ENCODE measurements around the gene SLC3A2. TPM values are rescaled to one million over a fixed set of nuclear protein-coding genes. Genes with fewer than 3 reads are reported as not detected.

Gene SLC3A2
- total RNA-seq, 2 experiments from 2014 or later, result 443 to 455 TPM

DNA sequence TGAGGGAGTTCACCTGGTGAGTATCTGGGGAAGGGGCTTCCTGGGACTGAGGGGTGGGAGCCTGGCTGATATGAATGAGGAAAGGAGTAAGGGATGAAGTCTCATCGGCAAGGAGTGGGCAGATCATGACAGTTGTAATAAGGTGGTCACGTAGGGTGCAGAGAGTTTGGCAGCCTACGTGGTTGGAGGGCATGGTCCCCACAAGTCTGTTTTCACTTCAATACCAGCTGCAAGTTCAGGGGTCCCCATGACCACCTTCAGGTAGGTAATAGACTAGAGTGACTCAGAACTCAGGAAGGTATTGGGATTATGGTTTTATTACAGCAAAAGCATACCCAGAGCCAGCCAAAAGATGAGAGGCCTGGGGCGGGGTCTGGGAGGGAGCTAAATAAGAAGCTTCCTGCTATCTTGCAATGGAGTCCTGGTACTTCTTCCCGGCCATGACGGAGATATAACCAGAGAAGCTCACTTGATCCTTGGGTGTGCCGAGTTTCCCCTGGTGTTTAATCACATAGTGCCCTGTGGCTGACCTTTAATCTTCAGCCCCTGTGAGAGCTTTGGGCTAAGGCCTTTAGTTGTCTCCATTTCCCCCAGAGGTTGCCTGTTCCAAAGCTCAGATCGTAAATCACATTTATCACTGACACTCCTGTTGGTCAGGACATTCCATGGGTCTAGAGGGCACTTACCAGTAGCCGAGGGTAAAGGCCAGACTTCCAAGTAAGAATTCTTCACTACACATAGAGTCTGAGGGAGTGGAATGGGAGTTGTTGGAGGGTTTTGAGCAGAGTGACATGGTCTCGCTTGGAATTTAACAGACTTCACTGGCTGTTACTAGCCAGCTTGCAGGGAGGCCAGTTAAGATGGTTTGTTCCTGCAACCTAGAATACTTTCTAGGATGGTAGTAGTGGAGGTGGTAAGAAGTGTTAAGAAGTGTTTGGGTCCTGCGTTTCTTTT, 9.1 kb downstream of the SLC3A2 start:
- ChIA-PET POLR2A (interaction anchor here (1.6 kb wide), 1 partner anchor 9 kb away, joined by 6 read pairs; no protein-coding TSS in a partner anchor), CTCF (interaction anchor here (0.8 to 1.0 kb wide), 2 partner anchors 8 to 16 kb away, joined by 3 to 4 read pairs; no protein-coding TSS in a partner anchor)

DNA sequence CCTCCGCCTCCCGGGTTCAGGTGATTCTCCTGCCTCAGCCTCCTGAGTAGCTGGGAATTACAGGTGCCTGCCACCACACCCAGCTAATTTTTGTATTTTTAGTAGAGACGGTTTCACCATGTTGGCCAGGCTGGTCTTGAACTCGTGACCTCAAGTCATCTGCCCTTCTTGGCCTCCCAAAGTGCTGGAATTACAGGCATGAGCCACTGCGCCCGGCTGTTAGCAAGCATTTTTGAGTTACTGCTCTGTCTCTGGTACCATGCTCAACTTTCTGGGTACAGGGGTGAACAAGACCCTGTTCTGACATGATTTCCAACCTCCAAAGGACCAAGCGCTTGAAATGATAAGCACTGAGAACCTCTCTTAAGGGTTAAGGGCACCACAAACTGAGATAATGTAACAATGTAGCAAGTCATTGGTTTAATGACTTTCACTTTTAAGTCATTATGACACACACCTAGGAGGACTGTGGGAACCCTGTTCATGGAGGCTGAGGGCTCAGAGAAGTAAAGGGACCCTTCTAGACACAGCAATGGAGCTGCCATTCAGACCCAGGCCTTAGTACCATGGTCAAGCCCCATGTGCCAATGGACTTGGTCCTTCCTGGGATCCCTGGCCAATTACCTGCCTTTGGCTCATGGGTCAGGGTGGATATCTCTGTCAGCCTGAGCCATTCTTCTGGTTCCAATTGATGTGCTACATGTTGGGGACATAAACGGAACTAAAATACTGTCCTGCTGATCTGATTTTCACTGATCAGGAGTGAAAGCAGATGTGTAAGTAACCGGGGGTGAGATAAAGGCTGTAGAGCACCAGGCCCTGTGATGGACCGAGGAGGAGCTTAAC, 11.6 kb downstream of the SLC3A2 start:
- POLR2A ChIA-PET, result no interaction called here
- CTCF ChIA-PET, result interaction anchor here (0.7 to 2.7 kb wide), 4 partner anchors 11 to 817 kb away, joined by 3 to 11 read pairs (median 5); partner anchors contain the start of gene SLC3A2

GRCh38 chr11:62895501-62895900, 14.8 kb downstream of the SLC3A2 start:
- POLR2A ChIA-PET, result no interaction called here

DNA sequence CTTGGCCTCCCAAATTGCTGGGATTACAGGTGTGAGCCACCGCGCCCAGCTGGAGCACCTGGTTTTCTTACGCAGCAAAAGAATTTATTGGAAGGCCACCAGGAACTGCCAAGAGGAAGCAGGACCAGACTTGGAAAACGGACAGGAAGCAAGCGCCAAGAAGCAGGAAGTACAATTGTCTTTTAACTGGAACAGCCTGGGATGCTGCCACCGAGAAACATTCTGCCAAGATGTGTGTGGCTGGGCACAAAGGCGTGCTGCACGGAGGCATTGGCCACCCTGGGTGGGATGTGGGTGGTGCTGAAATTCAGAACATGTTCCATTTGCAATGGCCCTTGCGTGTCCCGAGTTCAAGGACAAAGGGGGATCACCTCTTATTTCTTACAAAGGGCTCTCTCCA, 15.4 kb downstream of the SLC3A2 start:
- ChIA-PET POLR2A (no interaction called here), CTCF (no interaction called here)

More at GRCh38 chr11:62895501-62895900, 14.8 kb downstream of the SLC3A2 start:
- CTCF ChIA-PET, result no interaction called here

GRCh38 chr11:62897311-62897710, 16.6 kb downstream of the SLC3A2 start:
- ChIA-PET CTCF (no interaction called here), POLR2A (no interaction called here)

- CTCF ChIA-PET, result interaction anchor here (0.6 to 0.7 kb wide), 2 partner anchors 11 to 85 kb away, joined by 3 to 4 read pairs; no protein-coding TSS in a partner anchor
- POLR2A ChIA-PET, result interaction anchor here (0.6 kb wide), 2 partner anchors 92 to 773 kb away, joined by 3 to 5 read pairs; partner anchors contain the start of gene ATL3
These were observed 17.3 kb downstream of the SLC3A2 start for GRCh38 chr11:62898027-62898426.

GRCh38 chr11:62902932-62903331, 22.2 kb downstream of the SLC3A2 start:
- ChIA-PET CTCF (interaction anchor here (0.6 to 5.9 kb wide), 5 partner anchors 11 to 231 kb away, joined by 3 to 170 read pairs (median 4); partner anchors contain the start of gene UQCC3), POLR2A (interaction anchor here (0.7 to 1.0 kb wide), 2 partner anchors 22 to 149 kb away, joined by 3 to 6 read pairs; partner anchors contain the start of genes SLC3A2 and ZBTB3)

DNA sequence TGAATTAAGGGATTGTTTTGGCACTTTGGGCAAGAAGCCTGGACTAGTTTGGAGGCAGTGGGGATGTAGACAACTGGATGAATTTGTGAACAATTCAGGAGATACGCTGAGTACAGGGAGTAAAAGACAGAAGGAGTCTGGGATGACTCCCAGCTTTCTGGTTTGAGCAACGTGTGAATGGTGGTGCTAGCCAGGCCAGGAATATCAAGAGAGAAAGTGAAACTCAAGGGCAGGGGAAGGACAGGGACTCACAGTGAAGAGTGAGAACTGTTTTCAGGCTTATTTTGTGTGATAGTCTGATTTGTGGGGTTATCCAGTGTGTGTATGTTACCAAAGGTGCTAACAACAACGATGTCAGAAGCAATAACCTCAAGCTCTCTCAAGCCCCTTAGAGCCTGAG, 24.6 kb downstream of the SLC3A2 start:
- POLR2A ChIA-PET, result interaction anchor here (0.9 kb wide), 1 partner anchor 67 kb away, joined by 3 read pairs; no protein-coding TSS in a partner anchor
- CTCF ChIA-PET, result interaction anchor here (0.6 to 5.9 kb wide), 26 partner anchors 10 to 447 kb away, joined by 3 to 170 read pairs (median 5); partner anchors contain the start of gene SLC22A8

DNA sequence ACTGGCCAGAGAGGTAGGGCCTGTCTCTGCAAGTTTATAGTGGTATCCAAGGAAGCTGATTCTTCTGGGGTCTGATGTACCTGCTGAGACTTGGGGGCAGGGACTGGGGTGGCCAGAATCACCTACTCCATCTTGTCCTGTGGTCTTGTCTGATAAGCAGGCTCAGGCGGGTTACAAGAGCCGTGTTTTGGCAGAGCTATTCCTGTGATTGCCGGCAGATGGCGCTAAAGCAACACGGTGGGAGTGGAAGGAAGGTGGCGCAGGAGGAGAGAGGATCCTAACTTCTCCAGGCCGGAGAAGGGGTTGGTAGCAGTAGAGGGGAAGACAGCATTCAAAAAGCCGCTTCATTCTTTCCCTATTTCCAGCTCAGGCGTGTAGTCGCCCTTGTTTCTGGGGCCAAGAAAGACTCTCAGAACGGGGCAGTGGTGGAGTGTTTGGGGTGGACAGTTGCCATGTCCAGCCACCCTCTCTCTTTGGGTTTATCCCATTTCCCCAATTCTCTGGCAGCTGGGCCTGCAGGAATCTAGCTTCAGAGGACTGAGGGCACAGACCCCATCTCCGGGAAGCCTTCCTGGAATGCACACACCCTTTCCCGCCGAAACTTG, 25.3 kb downstream of the SLC3A2 start:
- POLR2A ChIA-PET, result no interaction called here
- CTCF ChIA-PET, result interaction anchor here (0.6 to 5.9 kb wide), 28 partner anchors 9 to 447 kb away, joined by 3 to 170 read pairs (median 5); partner anchors contain the start of gene SLC22A8

- POLR2A ChIA-PET, result no interaction called here
- CTCF ChIA-PET, result interaction anchor here (0.7 to 5.9 kb wide), 5 partner anchors 10 to 113 kb away, joined by 3 to 170 read pairs (median 6); no protein-coding TSS in a partner anchor
These were observed 27.9 kb downstream of the SLC3A2 start for GRCh38 chr11:62908468-62909072.

DNA sequence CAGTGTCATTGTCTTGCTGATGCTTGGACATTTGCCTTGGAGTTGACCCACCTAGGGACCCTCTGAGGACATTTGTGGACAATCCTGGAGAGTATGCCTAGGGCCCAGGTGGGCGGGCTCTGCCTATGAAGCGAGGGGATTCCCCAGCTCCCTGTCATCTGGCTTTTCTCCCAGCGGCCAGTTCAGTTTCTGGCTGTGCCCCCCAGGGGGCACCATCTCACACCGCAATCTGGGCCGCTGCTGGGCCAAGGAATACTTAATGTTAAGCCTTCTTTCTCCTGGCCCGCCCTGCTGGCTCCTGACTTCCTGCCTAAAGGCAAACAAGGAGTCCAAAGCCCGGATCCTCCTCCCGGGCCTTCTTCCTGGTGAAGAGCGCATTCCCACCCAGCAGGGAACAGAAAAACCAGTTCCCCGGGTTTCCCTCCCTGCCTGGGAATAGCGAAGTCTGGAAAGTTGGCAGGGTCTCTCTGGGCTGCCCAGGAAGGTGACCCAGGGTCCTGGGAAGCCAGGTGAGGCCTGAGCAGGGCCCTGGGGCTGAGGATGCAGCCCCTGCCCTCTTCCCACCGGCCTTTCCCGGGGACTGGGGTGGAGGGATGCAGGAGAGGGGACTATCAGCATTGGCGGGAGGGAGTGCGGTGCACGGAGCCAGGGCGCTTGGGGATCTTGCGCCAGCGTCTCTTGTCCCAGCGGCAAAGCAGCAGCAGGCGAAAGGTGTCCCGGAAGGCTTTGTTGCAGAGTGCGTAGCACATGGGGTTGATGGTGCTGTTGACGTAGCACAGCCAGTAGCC, 28.6 kb downstream of the SLC3A2 start:
- CTCF ChIA-PET, result interaction anchor here (0.7 to 4.0 kb wide), 5 partner anchors 9 to 115 kb away, joined by 3 to 30 read pairs (median 6); no protein-coding TSS in a partner anchor
- POLR2A ChIA-PET, result no interaction called here

DNA sequence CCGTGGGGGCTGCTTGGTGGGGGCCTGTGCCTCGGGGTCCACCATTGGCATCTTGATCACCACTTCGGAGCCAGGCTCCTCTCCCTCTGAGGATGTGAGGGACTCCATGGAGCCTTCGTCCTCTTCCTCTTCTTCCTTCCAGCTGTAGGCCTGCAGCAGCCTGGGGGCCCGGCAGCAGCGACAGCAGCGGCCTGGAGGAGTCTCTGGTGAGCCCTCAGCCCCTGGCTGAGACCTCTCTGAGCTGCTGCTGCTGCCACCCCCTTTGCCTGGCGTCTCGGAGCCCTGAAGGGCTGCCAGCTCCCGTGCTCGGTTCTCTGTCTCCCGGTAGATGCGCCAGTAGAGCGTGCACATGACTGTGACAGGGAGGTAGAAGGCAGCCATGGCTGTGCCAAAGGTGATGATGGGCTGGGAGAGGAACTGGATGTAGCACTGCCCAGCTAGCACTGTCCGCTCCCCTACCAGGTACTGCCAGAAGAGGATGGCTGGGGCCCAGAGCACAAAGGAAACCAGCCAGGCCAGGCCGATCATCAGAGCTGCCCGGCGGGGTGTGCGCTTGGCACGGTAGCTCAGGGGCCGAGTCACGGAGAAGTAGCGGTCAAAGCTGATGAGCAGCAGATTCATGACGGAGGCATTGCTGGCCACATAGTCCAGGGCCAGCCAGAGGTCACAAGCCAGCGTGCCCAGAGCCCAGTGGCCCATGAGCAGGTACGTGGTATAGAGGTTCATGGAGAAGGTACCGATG, 29.6 kb downstream of the SLC3A2 start:
- ChIA-PET CTCF (interaction anchor here (0.6 to 1.8 kb wide), 4 partner anchors 12 to 527 kb away, joined by 3 to 10 read pairs (median 6); no protein-coding TSS in a partner anchor), POLR2A (no interaction called here)

GRCh38 chr11:62911137-62912130, 30.7 kb downstream of the SLC3A2 start:
- POLR2A ChIA-PET, result no interaction called here
- CTCF ChIA-PET, result interaction anchor here (0.6 to 1.8 kb wide), 4 partner anchors 109 to 528 kb away, joined by 3 to 10 read pairs (median 4); no protein-coding TSS in a partner anchor

DNA sequence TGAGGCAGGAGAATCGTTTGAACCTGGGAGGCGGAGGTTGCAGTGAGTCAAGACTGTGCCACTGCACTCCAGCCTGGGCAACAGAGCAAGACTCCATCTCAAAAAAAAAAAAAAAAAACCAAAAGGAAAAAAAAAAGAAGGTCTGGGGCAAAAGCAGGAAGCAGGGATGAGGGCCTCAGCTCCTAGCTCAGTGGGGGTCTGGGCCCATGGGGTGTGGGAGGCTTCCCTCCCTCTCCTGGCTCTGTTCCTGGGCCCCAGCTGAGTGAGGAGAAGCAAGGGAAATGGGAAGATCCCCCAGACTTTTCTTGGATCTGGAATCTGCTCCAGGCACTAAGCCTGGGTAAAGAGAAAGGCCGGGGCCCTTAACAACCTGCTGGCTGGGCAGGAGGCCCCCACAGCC, 31.6 kb downstream of the SLC3A2 start:
- ChIA-PET POLR2A (no interaction called here), CTCF (interaction anchor here (0.7 kb wide), 1 partner anchor 108 kb away, joined by 3 read pairs; no protein-coding TSS in a partner anchor)

GRCh38 chr11:62914416-62914815, 33.7 kb downstream of the SLC3A2 start:
- POLR2A ChIA-PET, result no interaction called here
- CTCF ChIA-PET, result interaction anchor here (1.0 to 2.3 kb wide), 4 partner anchors 8 to 109 kb away, joined by 3 to 9 read pairs (median 4); no protein-coding TSS in a partner anchor

Measured in activated CD8-positive, alpha-beta memory T cell treated with anti-CD3 and anti-CD28 coated beads for 36 hours (primary cell).